ENCODE data around the gene BCL2L15. TPM values are rescaled to one million over a fixed set of nuclear protein-coding genes. Genes with fewer than 3 reads are reported as not detected.

The BCL2L15 gene
- total RNA-seq, 4 donors from 2014 or later, result 1.4 to 3.1 TPM; not detected in 2

- Histone ChIP-seq H3K27me3 (no peaks in the 10 kb centered on the region), H3K9me3 (no peaks in the 10 kb centered on the region), H3K4me1 (no peaks in the 10 kb centered on the region), H3K36me3 (no peaks in the 10 kb centered on the region), H3K4me3 (no peak overlapping the region), H3K27ac (no peak overlapping the region)
- TF ChIP-seq, protein P1, sequence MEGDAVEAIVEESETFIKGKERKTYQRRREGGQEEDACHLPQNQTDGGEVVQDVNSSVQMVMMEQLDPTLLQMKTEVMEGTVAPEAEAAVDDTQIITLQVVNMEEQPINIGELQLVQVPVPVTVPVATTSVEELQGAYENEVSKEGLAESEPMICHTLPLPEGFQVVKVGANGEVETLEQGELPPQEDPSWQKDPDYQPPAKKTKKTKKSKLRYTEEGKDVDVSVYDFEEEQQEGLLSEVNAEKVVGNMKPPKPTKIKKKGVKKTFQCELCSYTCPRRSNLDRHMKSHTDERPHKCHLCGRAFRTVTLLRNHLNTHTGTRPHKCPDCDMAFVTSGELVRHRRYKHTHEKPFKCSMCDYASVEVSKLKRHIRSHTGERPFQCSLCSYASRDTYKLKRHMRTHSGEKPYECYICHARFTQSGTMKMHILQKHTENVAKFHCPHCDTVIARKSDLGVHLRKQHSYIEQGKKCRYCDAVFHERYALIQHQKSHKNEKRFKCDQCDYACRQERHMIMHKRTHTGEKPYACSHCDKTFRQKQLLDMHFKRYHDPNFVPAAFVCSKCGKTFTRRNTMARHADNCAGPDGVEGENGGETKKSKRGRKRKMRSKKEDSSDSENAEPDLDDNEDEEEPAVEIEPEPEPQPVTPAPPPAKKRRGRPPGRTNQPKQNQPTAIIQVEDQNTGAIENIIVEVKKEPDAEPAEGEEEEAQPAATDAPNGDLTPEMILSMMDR (IDR thresholded peaks at IDR 0.05), result no peak
- DNase-seq, result no peak
- intact Hi-C loops (cut with DNase I; ENCODE audit: low total_unique reads), result no loop called here
These were observed 5.7 kb downstream of the BCL2L15 start for GRCh38 chr1:113881661-113882060.

DNA sequence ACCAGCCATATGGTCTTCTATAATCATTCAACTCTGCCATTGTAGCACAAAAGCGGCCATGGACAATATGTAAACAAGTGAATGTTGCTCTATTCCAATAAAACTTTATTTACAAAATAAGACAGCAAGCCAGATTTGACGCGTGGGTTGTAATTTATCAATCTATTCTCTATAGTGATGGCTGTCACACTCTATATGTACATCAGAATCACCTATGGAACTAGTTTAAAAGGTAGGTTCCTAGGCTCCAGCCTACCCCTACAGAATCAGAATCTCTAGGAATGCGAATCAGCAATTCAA is 7.7 kb downstream of the BCL2L15 start:
- intact Hi-C loops (cut with DNase I; ENCODE audit: low total_unique reads), result no loop called here
- no peaks in the 10 kb centered on the region for H3K27me3 ChIP-seq
- TF ChIP-seq, protein P1 (IDR thresholded peaks at IDR 0.05), result no peak
- TF ChIP-seq POLR2A (IDR thresholded peaks at IDR 0.05), result no peak
- DNase-seq, result no peak
- no peak overlapping the region for H3K27ac ChIP-seq
- H3K36me3 ChIP-seq, result no peaks in the 10 kb centered on the region
- no peak overlapping the region for H3K4me3 ChIP-seq
- no peaks in the 10 kb centered on the region for H3K4me1 ChIP-seq
- H3K9me3 ChIP-seq, result no peaks in the 10 kb centered on the region

- no peak overlapping the region for H3K4me3 ChIP-seq
- TF ChIP-seq, protein P1 (IDR thresholded peaks at IDR 0.05), result no peak
- TF ChIP-seq POLR2A (IDR thresholded peaks at IDR 0.05), result no peak
- DNase-seq, result no peak
- H3K36me3 ChIP-seq, result no peaks in the 10 kb centered on the region
- intact Hi-C loops (cut with DNase I; ENCODE audit: low total_unique reads), result no loop called here
- H3K4me1 ChIP-seq, result no peaks in the 10 kb centered on the region
- no peak overlapping the region for H3K27ac ChIP-seq
- no peaks in the 10 kb centered on the region for H3K27me3 ChIP-seq
- no peaks in the 10 kb centered on the region for H3K9me3 ChIP-seq
These were observed 11.2 kb downstream of the BCL2L15 start for GRCh38 chr1:113876176-113876575.

- no peak overlapping the region for H3K4me3 ChIP-seq
- no peaks in the 10 kb centered on the region for H3K9me3 ChIP-seq
- TF ChIP-seq, protein P1 (IDR thresholded peaks at IDR 0.05), result no peak
- no peak for TF ChIP-seq POLR2A (IDR thresholded peaks at IDR 0.05)
- no peaks in the 10 kb centered on the region for H3K36me3 ChIP-seq
- intact Hi-C loops (cut with DNase I; ENCODE audit: low total_unique reads), result no loop called here
- DNase-seq, result no peak
- no peaks in the 10 kb centered on the region for H3K4me1 ChIP-seq
- no peak overlapping the region for H3K27ac ChIP-seq
- no peaks in the 10 kb centered on the region for H3K27me3 ChIP-seq
These were observed 11.7 kb downstream of the BCL2L15 start for GRCh38 chr1:113875714-113876113.

DNA sequence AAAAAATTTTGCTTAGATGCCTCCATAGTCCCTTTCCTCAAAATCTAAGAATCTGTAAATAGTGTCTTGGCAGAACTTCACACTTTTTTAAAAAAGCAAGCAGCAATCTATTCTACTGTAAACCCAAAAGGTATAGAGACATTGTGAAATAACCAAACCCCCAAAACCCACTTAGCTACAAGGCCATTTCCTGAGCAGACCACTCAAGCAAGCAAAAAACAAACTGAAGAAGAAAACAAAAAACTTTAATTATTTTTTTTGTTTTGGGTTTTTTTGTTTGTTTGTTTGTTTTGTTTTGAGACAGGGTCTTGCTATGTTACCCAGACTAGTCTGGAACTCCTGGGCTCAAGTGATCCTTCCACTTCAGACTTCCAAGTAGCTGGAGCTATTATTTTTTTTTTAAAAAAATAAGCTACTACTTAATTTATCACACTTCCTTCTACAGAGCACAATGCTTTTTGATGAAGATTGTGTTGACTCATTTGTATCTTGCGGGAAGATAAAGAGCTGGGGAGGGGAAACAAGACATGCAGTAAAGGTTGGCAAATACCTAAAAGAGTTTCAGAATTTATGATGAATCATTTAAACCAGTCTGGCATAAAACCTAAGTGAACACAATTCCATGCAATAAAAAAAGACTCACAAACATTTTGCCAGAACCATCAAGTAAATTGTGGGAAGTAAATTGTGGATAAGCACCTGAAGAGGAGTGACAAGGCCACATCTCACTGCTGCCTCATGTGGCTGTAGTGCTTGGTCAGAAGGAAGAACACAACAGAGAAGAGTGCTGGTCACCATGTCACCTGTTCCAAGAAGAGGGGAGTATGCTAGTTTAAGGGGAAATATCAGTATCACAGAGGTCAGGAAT is 13.1 kb downstream of the BCL2L15 start:
- no peaks in the 10 kb centered on the region for H3K36me3 ChIP-seq
- no peak overlapping the region for H3K4me3 ChIP-seq
- intact Hi-C loops (cut with DNase I; ENCODE audit: low total_unique reads), result no loop called here
- H3K9me3 ChIP-seq, result no peaks in the 10 kb centered on the region
- no peaks in the 10 kb centered on the region for H3K4me1 ChIP-seq
- no peak overlapping the region for H3K27ac ChIP-seq
- H3K27me3 ChIP-seq, result no peaks in the 10 kb centered on the region
- no peak for DNase-seq
- TF ChIP-seq, protein P1 (IDR thresholded peaks at IDR 0.05), result no peak
- TF ChIP-seq POLR2A (IDR thresholded peaks at IDR 0.05), result no peak

All from uterus (tissue), 4 donors.